ENCODE data around the gene TRABD2B. TPM values are rescaled to one million over a fixed set of nuclear protein-coding genes. Genes with fewer than 3 reads are reported as not detected.

TRABD2B gene
- polyA plus RNA-seq, 3 donors = 23.1 to 26.6 (median 24.7) TPM

DNA sequence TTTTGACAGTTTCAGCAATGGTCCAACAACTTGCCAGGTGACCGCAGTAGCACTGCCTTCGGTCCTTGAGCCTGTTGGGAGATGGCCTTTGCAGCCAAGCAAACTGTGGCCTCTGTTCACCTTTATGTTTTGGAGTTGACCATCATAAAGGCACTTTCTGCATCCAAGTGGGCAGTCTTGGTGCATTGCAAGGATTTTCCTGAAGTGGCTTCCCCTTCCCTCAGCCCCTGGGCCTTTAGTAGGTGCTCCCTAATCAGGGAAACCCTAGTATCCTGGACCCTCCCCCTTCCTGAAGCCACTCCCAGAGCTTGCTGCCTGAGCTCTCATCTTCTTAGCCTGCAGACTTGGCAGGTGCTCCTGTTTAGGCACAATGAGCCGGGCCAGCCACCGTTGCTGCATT lies 140.2 kb downstream of the TRABD2B start:
- DNase-seq = no peak

DNA sequence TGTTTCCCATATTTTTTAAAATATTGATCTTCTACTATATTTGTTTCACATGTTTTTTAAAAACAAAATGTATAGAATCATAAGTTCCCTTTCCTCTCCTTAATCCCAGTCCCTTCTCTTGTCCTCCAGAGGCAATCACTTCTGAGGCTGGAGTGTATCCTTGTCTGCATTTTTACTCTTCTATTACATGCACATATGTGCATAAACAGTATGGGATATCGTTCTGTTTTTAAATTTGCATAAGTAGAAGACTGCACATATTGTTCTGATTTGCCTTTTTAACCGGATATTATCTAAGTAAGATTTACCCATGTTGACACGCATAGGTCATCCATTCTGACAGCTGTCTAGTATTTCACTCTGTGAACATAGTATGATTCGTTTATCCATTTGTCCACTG lies 142.0 kb downstream of the TRABD2B start:
- no peak for DNase-seq

DNA sequence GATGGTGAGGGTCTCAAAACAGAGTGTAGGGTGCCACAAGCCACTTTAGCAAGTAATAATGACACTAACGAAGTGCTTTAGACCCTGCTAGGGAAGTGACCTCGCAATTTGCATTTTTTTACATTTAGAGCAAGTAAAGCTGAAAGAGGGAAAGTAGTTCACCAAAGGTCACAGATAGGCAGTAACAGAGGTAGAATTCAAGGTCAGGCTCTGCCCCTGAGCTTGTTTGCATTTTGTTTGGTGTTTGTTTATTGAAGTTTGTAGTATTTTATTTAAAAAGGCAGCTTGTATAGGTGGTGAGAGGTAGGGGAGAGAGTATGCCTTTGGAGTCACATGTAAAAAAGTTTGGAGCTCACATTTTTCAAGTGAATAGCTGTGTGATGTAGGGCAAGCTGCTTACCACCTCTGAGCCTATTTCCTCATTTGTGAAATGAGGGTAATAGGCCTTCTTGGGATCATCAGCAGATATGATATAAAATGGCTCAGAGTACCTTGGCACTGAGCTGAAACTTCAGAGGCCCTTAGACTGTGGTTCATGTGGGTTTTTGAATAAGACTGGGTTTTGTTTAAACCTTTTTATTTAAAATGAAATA lies 142.5 kb downstream of the TRABD2B start:
- no peak for DNase-seq

DNA sequence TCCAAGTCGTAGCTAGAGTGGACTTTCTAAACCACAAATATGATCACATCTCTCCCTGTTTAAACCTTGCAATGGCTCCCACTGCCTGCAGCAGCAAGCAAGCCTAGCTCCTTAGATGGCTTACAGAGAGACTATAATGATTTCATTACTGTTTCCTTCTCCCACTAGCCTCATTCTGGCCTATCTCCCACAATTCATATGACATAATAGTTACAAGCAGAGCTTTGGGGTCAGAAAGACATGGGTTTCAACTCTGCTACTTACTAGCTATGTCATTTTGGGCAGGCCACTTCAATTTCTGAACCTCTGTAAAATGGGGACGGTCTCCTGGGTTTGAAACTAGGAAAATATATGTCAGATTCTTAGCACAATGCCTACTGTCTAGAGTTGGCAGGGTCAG lies 143.3 kb downstream of the TRABD2B start:
- no peak for DNase-seq

DNA sequence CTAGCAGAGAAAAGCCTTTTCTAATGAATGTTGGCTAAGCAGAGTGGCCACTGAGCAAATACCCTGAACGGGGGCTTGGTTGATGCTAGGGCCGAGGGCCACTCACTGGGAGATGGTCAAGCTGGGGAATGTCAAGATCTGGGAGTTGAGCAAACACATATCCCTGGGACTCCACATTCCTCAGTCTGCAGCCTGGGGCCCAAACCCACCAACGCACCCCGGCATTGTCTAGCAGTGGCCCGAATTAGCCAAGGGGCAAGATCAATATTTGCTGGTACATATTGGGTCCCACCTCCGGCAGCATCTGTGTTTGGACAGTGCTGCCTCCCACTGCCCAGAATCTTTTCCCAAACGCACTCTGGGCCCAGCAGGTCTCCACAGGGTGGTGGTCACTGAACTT lies 144.1 kb downstream of the TRABD2B start:
- no peak for DNase-seq

GRCh38 chr1:47852006-47852718 lies 145.0 kb downstream of the TRABD2B start:
- no peak for DNase-seq

- no peak for DNase-seq
Measured at GRCh38 chr1:47850451-47850850, 146.7 kb downstream of the TRABD2B start.

DNA sequence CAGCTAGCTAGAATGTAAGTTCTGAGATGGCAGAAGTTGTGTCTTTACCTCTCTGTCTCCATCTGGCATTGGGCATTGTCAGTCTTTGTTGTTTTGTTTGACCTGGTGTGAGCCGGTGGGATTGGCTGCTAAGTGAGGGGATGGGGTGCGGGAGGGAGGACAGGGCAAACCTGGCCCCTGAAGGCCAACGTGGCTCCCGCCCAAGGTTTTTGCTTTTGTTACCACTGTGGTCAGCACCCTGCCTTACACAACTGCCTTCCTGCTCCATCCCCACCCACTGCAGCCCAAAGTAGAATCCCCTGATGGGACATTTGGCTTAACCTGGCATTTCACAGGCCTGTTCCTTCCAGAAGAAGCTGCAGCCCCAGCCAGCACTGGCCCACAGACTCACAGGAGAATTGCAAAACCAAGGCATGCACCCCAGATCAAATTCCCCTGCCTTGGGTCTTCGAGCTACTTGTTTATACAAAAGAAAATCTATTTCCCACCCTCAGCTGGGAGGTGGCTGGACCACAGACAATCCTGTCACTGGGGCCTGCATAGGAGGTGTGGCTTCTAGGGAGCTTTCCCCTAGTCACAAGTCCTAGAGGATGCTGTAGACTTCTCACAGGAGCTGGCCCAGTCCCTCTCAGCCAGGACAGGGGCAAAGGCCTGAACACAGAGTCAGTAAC lies 147.5 kb downstream of the TRABD2B start:
- no peak for DNase-seq

- no peak for DNase-seq
Measured at GRCh38 chr1:47849005-47849521, 148.1 kb downstream of the TRABD2B start.

DNA sequence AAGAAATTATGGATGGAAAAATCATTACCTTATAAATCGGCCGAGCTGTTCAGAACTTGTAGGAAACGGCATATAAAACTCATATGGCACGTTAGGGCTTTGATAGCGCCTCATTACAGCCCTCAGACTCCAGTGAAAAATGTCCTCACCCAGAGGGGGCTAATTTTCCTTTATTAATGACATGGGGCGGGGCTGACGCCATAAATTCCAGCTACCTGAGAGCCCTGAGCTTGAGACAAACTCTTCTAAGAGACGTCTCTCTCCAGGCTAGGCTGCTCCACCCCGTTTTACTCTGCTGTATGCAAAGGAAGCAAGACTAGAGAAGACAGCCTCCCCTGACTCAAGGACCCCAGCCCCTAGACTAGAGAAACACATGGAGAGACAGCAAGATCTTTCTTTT lies 149.4 kb downstream of the TRABD2B start:
- no peak for DNase-seq

DNA sequence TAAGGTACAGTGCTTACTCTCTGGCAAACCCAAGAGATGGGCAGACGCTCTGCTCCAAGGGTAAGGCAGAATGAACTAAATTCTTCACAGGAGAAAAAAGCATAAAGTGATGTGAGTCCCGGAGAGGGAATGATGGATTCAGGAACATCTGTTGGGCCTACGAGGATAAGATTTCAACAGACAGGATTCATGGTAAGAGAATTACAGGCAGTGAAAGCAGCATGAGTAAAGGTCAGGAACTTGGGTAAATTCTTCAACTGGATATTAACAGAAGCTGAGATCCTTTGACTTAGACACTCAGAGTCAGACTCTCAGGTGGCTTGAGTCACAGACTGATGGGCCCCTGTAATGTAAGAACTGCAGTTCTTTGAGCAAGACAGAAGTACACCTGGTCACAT lies 152.6 kb downstream of the TRABD2B start:
- DNase-seq = no peak

GRCh38 chr1:47843781-47844557 lies 153.2 kb downstream of the TRABD2B start:
- DNase-seq = peak; percentile 70

GRCh38 chr1:47843059-47843458 lies 154.1 kb downstream of the TRABD2B start:
- DNase-seq = no peak

DNA sequence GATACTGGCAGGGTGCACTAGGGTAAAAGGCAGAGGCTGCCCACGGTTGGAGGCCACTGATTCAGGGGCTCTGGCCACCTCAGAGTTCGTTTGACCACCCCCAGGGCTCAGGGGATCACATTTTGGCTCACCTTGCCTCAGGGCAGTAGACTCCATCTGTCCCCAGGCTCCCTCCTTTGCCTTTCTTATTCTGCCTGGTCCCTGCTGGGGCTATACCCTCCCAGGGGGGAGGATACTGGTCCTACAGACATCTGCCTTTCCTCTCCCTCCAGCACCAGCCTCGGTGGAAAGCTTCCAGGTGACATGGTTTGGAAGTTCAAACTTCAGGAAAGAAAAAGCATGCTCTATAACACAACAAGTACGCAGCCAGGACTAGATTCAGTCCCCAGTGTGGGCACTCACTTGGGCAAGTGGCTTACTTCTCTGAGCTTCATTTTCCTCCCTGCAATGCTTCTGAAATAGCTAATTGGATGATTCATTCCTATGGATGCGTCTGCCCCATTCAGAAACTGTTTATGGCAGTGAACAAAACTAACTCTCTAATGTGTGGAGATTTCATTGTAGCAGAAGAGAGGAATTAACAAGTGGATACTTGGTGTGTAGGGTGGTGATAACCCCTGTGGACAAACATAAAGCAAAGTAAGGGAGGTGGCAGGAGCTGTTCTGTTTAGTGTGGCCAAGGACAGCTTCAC lies 154.8 kb downstream of the TRABD2B start:
- no peak for DNase-seq

GRCh38 chr1:47841356-47841755 lies 155.8 kb downstream of the TRABD2B start:
- no peak for DNase-seq

GRCh38 chr1:47840393-47841190 lies 156.6 kb downstream of the TRABD2B start:
- DNase-seq = no peak

DNA sequence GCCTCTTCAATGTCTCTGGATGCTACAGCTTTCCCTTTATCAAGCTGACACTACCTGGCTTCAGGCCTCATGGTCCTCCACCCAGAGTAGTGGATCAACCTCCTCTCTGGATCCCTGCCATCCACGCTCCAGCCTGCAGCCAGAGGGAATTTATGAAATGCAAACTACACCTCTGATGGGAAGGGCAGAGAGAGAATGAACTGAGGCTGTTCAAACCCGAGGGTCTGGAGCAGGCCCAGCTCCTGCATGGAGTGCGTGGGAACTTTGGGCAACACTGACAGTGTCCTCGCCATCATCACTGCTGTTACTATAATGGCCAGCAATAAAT lies 157.8 kb downstream of the TRABD2B start:
- DNase-seq = no peak

GRCh38 chr1:47838562-47839432 lies 158.4 kb downstream of the TRABD2B start:
- no peak for DNase-seq

DNA sequence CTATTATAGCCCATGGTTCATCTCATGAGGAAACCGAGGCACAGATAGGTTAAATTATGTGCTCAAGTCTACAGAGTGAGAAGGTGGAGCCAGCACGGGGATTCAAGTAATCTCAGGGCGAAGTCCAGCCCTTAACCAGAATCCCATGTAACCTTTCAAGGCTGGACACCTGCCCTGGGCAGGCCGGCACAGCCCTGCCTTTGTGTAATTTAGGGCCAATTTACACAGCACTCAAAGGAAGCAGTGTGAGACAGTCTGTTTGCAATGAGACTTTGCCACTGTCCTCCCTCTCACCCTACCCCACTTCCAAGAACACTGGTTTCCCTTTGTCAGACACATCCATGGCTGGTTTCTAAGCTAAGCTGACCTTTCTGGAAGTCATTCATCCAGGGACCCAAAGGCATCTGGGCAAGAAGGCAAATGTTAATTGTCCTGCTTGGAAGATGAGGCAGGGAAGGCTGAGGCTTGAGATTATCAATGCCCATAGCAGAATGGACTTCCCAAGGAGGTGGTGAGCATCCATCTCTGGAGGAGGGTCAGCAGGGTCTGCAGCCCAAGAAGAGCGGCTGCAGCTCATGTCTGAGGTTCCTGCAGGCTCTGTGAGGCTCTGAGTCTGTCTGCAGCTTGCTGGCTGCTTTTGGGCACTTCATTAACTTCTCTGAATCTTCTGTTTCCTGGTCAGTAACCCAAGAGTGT lies 159.2 kb downstream of the TRABD2B start:
- no peak for DNase-seq
